IPS DF 19.7 (cell line): ENCODE data around the gene ACAT2.
A peak's percentile ranks its signal among the peaks of the same experiment; 100 is the strongest.
"Not testable (repeated sequence)": the region's sequence is repeated elsewhere in the genome, so short reads cannot be mapped to it uniquely, and the experiment has no call there.

Experiments
- DNase-seq: peaks from one replicate; pipeline ENCODE4 v3.0.0-alpha.2; 2013; ENCODE audit warnings: low read depth, low spot score

ACAT2 gene

DNA sequence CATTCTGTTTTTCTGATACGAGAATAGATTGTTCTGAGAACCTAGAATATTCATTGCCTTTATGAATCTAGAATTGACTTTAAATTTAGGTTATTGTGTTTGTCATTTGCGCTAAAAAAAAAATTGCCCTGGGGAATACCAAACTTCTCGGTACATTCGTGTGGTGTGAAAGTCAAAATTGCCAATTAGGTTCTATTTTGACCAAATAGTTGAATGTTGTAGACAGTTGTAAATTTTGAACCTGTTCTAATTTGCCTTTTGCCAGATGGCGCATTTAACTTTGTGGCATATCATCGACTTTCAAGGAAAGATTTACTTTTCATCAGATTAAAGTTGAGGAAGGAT is 31.5 kb upstream of the ACAT2 start:
- DNase-seq = no peak

DNA sequence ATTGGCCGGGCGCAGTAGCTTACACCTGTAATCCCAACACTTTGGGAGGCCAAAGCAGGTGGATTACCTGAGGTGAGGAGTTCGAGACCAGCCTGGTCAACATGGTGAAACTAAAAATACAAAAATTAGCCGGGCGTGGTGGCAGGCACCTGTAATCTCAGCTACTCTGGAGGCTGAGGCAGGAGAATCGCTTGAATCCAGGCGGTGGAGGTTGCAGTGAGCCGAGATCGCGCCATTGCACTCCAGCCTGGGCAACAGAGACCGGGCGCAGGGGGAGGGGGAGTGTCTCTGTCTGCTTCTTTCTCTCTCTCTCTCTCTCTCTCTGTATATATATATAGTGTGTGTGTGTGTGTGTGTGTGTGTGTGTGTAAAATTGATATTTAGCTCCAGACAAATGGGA is 29.3 kb upstream of the ACAT2 start:
- DNase-seq = not testable (repeated sequence)

DNA sequence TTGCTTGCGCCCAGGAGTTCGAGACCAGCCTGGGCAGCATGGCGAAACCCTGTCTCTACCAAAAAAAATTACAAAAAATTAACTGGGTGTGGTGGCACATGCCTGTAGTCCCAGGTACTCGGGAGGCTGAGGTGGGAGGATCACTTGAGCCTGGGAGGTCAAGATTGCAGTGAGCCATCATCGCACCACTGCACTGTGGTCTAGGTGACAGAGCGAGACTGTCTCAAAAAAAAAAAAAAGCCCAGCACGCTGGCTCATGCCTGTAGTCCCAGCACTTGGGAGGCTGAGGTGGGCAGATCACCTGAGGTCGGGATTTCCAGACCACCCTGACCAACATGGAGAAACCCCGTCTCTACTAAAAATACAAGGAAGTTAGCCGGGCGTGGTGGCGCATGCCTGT is 28.4 kb upstream of the ACAT2 start:
- DNase-seq = not testable (repeated sequence)

DNA sequence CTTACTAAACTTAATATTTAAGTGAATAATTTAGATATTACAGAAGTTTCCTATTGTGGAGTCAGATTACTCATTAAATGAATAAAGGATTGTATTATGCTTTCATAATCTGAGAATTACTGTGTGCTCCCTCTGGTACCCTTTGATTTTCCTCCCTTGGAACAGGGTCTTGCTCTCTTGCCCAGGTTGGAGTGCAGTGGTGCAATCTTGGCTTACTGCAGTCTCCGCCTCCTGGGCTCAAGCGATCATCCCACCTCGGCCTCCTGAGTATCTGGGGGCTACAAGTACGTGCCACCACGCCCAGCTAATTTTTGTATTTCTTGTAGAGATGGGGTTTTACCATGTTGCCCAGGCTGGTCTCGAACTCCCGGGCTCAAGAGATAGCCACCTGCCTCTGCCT is 24.9 kb upstream of the ACAT2 start:
- no peak for DNase-seq

DNA sequence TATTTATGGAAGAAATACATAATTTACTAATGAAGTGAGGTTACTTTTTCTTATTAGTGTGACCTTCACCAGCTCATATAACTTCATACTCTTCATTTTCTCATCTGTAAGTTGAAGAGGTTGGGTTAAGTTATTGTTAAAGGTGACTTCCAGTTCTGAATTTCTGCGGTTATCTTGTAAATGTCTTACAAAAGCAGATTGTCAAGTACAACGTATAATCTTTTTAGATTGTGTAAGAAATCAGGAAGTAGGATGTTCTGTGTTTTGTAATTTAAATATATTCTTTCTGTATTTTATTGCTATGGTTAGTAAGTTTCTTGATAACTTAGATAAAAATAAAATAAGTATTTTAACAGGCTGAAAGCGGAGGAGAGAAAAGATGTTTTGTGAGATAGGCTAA is 22.5 kb upstream of the ACAT2 start:
- DNase-seq = no peak

DNA sequence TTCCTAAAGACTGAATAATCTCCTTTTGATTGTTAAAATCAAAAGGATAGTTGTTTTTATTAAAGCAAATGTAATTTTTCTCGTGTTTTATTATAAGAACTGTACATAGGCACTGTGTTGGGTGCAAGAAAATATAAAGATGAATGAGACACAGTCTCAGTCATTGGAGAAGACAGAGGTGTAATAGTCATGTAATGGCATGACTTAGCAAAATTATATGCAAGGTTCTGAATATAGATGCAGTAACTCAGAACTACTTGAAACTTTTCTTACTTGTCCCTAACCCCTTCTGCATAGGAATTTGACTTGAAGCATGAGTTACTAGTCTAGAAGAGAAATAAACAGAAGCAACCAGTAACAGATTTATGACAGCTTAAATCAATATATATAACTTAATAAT is 19.7 kb upstream of the ACAT2 start:
- DNase-seq = no peak

DNA sequence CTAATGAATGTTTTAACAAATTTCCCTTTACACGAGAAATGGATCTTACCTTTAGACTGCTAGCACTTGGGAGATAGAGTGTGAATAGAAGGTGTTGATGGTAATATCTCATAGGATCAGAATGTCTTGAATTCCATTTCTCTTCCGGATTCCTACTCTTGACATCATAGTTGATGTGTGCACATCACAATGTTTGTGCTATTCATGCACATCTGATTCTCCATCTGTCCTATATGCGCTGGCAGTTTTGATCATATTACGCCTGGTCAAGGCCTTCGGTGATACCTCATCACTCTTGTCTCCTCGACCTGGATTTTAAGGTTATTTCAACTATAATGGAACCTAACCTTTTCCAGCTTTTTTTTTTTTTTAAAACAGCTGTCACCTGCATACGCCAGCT is 16.8 kb upstream of the ACAT2 start:
- no peak for DNase-seq

DNA sequence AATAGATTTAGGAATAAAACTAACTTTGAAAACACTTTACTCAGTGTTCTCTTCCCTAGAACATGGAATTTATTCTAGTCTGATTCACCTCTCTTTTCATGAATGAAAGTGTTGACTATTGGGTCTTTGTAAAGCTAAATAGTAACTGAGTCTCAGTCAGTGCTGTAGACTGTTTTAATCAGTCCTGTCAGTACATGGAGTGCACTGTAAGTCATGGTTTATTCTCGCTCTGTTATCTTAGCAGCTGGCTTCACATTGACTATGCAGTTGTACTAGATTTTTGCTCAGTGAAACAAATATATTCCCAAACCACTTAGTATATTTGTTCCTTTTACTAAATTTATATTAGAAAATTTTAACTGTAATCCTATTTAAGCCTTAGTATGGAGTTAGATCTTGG is 15.1 kb upstream of the ACAT2 start:
- DNase-seq = no peak

DNA sequence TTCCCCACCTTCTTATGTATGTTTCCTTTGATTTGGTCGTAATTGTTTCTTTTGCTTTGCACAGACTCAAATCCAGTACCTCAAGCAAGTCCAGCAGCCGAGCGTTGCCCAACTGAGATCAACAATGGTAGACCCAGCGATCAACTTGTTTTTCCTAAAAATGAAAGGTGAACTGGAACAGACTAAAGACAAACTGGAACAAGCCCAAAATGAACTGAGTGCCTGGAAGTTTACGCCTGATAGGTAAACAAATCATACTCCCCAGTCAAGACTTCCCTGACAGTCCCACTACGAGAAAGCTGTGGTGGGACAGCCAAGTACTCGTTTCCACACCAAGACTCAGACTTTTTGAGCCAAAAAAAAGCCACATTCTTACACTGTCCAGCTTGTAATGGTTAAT is 13.7 kb upstream of the ACAT2 start:
- not testable (repeated sequence) for DNase-seq

DNA sequence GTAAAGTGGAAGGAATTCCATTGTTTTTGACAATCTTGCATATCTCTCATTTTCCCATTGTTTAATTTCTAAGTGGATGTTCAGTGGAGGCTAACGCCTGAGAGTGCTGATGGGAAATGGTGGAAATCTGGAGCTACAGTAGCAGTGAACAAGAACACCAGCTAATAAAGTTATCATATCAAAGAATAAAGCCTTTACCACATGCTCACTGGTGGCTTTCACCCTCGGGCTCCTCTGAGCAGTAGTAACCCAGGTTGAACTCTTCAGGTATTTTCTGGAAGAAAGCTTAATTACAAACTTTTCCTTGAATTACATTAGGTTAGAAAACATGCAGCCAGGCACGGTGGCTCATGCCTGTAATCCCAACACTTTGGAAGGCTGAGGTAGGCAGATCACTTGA is 10.4 kb upstream of the ACAT2 start:
- DNase-seq = no peak

DNA sequence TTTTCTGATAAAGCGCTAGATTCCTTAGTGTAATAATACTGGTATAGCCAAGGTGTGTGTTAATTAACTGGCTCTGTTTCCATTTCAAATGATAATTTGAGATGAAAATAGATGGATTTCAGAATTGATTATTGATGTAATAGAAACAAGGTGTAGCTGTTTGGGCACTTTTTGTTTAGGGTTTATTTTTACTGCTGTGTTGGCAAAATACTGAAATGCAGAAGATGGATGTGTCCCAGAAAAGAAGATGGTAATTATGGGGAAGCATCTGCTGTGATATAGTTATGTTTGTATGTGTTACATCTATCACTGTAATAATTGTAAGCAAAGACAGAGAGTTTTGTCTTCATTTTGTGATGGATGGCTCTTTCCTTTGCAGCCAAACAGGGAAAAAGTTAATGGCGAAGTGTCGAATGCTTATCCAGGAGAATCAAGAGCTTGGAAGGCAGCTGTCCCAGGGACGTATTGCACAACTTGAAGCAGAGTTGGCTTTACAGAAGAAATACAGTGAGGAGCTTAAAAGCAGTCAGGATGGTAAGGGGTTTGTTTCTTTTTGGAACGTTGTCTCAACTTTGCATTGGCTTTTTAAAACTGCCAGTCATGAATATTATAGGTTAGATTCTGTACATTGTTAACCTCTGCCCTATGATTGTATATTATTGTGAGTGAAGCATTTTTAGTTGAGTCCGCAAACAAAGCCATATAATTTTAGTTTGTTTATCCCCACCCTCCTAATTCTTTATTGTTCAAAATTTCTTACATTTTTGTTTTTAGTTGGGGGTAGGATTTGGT is 8.6 kb upstream of the ACAT2 start:
- no peak for DNase-seq

DNA sequence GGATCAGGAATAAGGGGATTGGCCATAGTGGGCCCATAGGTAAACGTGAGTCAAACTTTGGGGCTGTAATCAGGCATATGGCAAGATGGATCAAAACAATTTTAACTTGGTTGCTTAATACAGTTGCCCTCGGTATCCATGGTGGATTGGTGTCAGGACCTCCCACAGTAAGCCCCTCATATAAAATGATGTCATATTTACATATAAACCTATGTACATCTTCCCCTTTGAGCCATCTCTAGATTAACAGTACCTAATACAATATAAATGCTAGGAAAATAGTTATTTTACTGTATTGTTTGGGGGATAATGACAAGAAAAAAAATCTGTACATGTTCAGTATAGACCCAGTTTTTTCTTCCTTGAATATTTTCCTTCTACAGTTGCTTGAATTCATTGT is 7.4 kb upstream of the ACAT2 start:
- DNase-seq = no peak

DNA sequence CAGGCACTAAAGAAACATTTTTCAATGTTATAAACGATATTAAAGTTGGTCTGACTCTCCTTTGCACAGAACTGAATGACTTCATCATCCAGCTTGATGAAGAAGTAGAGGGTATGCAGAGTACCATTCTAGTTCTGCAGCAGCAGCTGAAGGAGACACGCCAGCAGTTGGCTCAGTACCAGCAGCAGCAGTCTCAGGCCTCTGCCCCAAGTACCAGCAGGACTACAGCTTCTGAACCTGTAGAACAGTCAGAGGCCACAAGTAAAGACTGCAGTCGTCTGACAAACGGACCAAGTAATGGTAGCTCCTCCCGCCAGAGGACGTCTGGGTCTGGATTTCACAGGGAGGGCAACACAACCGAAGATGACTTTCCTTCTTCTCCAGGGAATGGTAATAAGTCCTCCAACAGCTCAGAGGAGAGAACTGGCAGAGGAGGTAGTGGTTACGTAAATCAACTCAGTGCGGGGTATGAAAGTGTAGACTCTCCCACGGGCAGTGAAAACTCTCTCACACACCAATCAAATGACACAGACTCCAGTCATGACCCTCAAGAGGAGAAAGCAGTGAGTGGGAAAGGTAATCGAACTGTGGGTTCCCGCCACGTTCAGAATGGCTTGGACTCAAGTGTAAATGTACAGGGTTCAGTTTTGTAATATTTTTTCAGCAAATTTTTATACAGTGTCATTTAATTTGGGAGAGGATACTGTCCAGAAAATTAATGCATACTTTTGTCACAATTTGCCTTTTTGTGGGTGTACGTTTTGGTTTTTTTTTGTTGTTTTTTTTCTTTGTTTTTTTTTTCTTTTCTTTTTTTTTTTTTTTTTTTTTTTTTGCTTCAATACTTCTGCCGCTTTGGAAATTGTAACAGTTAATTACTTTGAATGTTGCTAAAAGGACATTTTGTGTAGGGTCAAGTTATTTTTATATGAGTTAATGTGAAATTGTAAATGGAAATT is 6.6 kb upstream of the ACAT2 start:
- DNase-seq = no peak

DNA sequence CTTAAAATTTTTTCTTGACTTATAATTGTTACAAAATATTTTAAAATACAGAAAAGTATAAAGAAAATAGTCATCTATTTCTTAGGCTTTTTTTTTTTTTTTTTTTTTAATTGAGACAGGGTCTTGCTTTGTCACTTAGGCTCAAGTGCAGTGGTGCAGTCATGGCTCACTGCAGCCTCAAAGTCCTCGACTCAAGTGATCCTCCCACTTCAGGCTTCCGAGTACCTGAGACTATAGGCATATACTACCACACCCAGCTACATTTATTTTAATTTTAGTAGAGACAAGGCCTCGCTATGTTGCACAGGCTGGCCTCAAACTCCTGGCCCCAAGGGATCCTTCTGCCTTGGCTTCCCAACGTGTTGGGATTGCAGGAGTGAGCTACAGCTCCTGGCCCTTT is 5.3 kb upstream of the ACAT2 start:
- no peak for DNase-seq

DNA sequence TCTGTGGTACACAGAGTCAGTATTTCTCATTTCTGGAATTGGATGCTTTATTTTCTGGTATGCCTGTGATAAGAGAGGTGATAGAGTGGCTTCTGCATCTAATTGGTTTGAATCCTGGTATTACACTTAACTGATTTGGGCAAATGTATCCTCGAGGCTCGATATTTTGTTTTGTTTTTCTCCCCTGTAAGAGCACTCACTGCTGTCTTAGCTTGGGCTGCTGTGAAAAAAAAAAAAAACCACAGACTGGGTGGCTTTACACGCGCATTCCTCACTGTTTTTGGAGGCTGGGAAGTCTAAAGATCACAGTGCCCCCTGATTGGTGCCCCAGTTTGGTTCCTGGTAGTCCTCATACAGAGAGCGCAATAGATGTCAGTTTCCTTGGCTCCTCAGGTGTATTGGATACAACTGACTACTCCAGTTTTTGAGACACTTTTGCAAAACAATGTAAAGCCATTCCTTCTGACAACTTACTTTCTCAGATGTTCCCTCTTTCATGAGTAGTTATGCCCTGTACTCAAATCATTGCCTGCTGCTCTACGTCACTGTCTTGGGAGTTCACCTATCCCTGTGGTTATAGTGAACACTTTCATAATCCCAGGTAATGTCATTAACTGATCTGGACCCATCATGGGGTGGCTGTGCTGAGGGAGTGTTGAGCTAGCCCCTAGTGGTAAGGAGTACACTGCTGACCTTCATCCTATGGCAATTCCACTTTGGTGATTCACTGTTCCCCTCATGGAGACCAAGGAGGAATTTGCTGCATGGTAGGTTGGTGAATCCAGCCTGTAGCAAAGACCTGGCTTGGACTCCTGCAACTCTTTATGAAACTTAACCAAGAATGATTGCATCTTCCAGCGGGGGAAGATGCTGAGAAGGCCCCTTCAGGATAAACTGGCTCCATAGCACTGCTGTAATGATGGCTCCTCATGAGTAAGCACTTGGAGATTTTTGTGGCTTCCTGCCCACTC is 3.5 kb upstream of the ACAT2 start:
- DNase-seq = peak; percentile 7

DNA sequence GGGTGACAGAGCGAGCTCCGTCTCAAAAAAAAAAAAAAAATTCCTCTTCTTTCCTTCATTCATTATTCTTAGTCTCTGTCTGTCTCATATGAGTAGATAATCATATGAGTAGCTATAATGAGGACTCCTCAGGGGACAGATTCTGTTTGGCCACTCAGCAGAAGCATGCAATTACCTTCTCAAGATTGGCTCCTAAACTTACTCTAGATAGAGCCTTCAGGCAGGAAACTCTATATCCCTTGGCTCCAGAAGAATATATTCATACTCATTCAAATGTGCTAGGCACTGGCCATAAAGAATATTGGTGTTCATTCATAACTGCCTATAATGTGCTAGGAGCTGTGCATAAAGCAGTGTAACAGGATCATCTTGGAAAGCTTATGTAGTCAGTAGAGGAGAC is 2.2 kb upstream of the ACAT2 start:
- DNase-seq = no peak

DNA sequence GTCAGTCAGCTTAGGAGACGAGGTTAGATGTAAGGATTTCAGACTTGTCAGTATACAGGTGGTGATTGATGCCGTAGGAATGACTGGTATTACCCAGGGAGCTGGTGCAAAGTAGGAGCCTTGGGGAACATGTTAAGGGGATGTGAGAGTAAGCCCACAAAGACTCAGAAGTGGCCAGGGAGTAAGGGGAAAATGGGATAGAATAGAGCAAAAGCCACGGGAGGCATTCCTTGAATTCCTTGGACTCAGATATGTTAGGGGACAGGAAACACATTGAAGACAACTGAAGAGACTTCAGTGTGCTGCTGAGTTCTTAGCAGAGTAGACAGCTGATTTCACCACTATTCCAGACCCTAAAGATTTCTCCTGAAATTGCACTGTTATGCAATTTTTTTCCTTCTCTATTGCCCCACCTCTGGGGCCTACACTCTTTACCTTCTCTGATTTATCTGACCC is 1.2 kb upstream of the ACAT2 start:
- DNase-seq = peak; percentile 89

DNA sequence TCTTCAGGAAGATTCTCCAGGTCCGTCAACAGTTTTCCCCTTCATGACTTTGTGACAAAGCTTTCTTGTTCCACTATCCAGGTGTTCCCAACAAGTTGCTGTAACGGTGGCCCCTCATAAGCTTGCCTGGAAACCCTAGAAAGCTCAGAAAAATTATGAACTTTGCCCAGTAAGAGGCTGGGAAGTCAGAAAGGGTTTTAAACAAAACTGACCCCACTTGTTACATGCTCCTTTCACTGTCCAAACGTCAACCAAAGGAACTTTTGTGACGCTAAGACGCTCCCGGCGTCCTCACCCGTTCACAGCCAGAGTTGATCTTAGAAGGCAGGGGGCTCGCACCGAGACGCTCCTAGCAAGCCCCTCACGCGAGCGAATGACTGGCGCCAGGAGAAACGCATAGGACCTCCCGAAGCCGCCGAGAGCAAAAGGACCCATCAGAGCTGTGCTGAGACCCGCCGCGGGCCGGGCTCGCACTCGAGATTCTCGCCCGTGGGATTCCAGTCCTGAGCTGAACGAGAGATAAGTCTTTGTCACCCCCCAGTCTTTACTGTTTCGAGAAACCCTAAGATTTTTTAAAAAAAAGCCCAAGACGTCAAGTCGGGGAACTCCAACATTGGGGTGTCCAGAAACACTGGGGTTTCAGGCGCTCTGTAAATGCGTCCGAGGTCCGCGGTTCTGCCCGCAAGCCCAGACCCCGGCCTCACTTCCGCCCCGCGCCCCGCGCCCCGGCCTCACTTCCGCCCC is 544 bp upstream of the ACAT2 start:
- DNase-seq = no peak

DNA sequence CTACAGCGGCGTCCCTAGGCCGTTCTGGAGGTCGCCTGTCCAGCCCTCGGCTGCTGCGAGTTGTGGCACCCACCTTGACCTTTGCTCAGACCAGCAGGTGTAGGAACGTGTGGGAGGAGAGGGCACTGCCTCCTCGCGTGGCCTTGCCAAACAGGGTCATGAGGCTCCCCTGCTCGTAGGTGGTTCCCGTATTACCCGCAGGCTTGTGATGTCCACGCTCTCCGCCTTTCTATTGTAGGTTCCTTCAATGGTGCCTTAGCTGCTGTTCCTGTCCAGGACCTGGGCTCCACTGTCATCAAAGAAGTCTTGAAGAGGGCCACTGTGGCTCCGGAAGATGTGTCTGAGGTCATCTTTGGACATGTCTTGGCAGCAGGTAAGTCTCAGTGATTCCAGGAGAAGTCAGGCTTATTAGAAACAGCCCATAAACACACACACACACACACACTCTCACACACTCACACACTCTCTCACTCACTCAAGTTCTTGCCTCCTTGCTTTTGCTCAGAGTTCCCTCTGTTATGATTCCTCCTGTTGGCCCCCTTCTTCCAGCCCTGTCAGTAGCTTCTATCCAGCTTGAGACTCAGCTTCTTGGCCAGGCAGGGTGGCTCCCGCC is 942 bp downstream of the ACAT2 start:
- DNase-seq = no peak

DNA sequence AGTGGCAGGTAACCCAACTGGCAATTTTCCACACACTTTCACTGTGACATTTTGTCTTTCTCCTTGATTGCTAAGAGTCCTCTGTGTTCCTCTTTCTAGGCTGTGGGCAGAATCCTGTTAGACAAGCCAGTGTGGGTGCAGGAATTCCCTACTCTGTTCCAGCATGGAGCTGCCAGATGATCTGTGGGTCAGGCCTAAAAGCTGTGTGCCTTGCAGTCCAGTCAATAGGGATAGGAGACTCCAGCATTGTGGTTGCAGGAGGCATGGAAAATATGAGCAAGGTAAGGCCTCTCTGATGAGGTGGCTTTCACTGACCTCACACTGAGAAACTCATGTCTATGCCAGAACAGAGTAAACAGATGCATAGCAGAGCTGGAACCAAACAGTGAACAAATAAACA is 5.1 kb downstream of the ACAT2 start:
- DNase-seq = no peak

DNA sequence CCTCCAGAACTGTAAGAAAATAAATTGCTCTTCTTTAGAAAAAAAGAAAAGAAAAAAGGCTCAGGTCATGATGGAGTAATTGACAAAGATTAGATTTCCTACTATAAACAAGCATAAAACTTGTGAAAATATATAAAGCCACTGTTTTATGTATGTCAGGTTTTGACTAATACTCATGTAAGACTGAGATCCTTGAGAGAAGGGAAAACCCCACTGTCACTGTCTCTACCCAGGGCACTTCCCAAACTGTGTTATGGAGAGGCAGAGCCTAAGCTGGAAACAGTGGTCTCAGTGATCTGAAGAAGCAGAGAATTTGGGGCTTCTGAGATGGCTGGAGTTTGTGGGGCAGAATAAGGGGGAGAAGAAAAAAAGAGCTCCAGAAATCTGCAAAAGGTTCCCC is 7.6 kb downstream of the ACAT2 start:
- DNase-seq = no peak
